GM21526 (cell line): ENCODE data around the gene NPR1.
"Not testable (repeated sequence)": the region's sequence is repeated elsewhere in the genome, so short reads cannot be mapped to it uniquely, and the experiment has no call there.

Experiments
- ATAC-seq: cut with Tn5 transposase; IDR thresholded peaks from one replicate; pipeline ENCODE4 v1.9.1; 2021; ENCODE audit warnings: moderate library complexity; ENCODE audit not compliant: unreplicated experiment, low FRiP score

NPR1 gene

GRCh38 chr1:153678519-153679336 is at the start of gene NPR1:
NPR1 (plus strand) TSS chr1:153678688; CDS start chr1:153679109, 421 bp downstream.
- no peak for ATAC-seq

DNA sequence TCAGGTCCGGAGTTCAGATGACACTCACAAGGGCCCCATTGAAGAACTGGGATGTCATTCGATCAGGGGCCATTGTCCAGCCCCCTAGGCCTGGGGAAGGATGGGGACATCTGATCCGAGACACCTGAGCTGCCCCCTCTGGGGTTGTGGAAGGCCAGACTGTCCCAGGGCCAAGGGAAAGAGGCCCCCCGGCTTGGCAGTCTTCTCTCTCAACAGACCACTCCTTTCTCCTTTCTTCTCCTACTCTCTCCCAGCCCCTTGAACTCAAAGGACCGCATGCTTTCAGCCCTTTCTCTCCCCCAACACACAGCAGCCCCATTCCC is 49.2 kb upstream of the NPR1 start:
- no peak for ATAC-seq

DNA sequence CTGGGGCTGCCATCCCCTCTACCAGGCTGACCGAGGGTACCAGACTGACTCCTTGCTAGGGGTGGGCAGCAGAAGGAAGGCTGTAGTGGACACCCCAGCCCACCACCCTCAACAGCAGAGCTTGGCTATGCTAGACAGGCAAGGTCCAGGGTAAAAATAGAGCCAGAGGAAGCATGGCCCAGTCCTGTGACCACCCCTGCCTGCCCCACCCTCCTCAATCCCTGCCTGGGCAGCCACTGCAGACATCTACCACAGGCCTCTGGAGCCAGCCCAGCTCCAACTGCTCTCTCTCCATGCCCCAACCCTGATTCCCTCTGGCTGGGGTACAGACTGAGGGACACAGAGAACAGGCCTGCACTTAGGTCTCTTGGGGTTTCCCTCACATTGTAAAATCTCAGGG is 48.5 kb upstream of the NPR1 start:
- ATAC-seq: no peak

DNA sequence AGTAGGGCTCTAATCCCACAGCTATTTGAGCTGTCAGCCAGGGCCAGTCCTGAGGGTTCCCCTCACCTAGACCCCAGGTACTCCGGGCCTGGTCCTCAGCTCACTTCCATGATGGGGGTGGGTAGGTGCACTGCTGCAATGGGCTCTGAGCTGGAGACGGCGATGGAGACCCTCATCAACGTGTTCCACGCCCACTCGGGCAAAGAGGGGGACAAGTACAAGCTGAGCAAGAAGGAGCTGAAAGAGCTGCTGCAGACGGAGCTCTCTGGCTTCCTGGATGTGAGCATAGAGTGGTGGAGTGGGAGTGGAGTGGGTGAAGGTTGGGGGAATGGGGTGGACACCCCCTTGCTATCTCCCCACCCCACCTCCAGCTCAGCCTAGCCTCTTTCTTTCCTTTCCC is 48.1 kb upstream of the NPR1 start:
- no peak for ATAC-seq

GRCh38 chr1:153631047-153632022 is 47.2 kb upstream of the NPR1 start:
- ATAC-seq: no peak

GRCh38 chr1:153633161-153633753 is 45.2 kb upstream of the NPR1 start:
- no peak for ATAC-seq

- ATAC-seq: peak; percentile 76
Measured at GRCh38 chr1:153633754-153634665, 44.5 kb upstream of the NPR1 start, which contains the start of gene CHTOP. CHTOP (plus strand) TSS chr1:153634066; CDS start chr1:153636589, 2,523 bp downstream.

- ATAC-seq: no peak
Measured at GRCh38 chr1:153635872-153636271, 42.6 kb upstream of the NPR1 start.

GRCh38 chr1:153636312-153636711 is 42.2 kb upstream of the NPR1 start:
- ATAC-seq: no peak

DNA sequence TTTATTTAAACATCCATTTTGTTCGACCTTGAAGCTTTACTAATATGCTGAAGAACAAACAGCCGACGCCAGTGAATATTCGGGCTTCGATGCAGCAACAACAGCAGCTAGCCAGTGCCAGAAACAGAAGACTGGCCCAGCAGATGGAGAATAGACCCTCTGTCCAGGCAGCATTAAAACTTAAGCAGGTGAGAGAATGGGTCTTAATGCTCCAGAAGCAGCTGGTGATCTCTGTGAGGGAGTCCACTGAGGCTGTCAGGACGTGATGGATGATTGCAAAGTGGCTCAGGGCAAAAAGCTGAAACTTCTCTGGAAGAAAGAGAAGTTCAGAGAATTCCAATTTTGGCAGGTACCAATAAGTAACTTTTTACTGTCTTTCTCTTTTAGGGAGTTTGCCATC is 40.2 kb upstream of the NPR1 start:
- ATAC-seq: no peak

- ATAC-seq: no peak
Measured at GRCh38 chr1:153639280-153639679, 39.2 kb upstream of the NPR1 start.

DNA sequence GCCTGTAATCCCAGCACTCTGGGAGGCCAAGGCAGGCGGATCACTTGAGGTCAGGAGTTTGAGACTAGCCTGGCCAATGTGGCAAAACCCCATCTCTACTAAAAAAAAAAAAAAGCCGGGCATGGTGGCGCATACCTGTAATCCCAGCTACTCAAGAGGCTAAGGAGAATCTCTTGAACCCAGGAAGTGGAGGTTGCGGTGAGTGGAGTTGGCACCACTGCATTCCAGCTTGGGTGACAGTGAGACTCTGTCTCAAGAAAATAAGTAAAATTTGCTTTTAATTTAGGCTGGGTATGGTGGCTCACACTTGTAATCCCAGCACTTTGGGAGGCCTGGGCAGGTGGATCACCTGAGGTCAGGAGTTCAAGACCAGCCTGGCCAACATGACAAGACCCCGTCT is 38.3 kb upstream of the NPR1 start:
- not testable (repeated sequence) for ATAC-seq

DNA sequence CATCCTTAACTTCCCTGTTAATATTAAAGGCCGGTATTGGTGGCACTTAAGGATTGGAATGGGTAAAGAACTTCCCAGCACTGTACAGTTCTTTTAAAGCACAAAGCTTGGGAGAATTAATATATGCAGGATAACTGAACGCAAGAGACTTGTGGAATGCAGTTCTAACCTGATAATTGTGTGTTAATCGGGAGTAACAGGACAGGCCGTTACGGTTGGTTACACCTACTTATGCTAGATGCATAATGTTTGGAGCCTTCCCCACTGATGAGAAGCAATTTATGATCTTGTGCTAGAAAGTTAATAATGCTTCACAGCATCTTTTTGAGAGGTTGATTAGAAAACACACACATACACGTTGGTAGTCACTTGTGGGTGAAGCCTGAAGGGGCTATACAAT is 37.6 kb upstream of the NPR1 start:
- ATAC-seq: no peak

- no peak for ATAC-seq
Measured at GRCh38 chr1:153642161-153642560, 36.3 kb upstream of the NPR1 start.

- no peak for ATAC-seq
Measured at GRCh38 chr1:153643100-153643499, 35.4 kb upstream of the NPR1 start.

- ATAC-seq: no peak
Measured at GRCh38 chr1:153643816-153644215, 34.7 kb upstream of the NPR1 start.

DNA sequence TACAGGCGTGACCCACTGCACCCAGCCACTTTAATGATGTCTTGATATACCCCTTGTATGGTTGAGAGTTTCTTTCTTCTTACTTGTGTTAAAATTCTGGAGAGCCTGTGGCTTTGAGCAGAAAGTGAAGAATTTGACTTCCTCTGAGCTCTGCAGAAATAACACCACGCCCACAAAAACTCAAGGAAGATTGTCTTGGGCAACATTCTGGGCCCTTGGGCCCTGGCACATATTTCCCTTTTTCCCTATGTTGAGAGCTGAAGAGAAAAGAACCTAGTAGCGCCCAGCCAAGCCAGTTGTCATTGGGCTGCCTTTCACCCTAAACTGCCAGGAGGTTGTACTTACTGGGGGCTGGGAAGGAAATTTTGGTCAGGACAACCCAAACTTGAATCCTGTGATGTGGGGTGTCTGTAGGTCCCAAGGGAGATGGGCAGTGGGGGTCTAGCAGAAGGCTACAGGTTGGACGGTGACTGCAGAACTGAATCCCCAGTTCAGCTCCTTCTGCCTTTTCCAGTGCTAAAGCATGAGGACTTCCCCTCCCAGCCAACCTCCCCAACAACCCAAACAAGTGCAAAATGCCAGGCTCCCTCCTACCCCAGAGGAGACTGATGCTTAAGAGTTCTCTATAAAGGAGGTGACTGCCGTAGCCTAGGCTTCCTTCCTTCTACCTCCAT is 31.7 kb upstream of the NPR1 start:
- no peak for ATAC-seq

- ATAC-seq: no peak
Measured at GRCh38 chr1:153647346-153647714, 31.2 kb upstream of the NPR1 start.

GRCh38 chr1:153648000-153648643 is 30.4 kb upstream of the NPR1 start:
- no peak for ATAC-seq
